HEK293 (cell line): ENCODE measurements around the gene NFE2L1.

Source experiments
- IKZF3 ChIP-seq: fragments of 450-650 bp; IDR thresholded peaks from 2 replicates; pipeline ENCODE4 v1.5.0; 2018; ENCODE audit warnings: missing biosample characterization, mild to moderate bottlenecking, missing genetic modification characterization, moderate library complexity
- ZBTB7A ChIP-seq: fragments of 450-650 bp; formaldehyde crosslinking; IDR thresholded peaks from 2 replicates; pipeline ENCODE4 v1.5.1; 2016; ENCODE audit warnings: low read depth, missing biosample characterization, missing genetic modification characterization
- ZNF133 ChIP-seq: fragments of 450-650 bp; formaldehyde crosslinking; IDR thresholded peaks from 2 replicates; pipeline ENCODE4 v1.5.1; 2016; ENCODE audit warnings: missing biosample characterization, missing genetic modification characterization
- ZNF138 ChIP-seq: fragments of 450-650 bp; formaldehyde crosslinking; IDR thresholded peaks from 2 replicates; pipeline ENCODE4 v1.5.1; 2016; ENCODE audit warnings: missing biosample characterization, missing genetic modification characterization, borderline replicate concordance
- ZNF169 ChIP-seq: fragments of 450-650 bp; formaldehyde crosslinking; IDR thresholded peaks from 2 replicates; pipeline ENCODE4 v1.5.1; 2016; ENCODE audit warnings: missing biosample characterization, missing genetic modification characterization
- ZNF184 ChIP-seq: fragments of 450-650 bp; IDR thresholded peaks from 2 replicates; pipeline ENCODE4 v1.5.1; 2018; ENCODE audit warnings: missing biosample characterization, mild to moderate bottlenecking, missing genetic modification characterization
- ZNF223 ChIP-seq: fragments of 450-650 bp; formaldehyde crosslinking; IDR thresholded peaks from 2 replicates; pipeline ENCODE4 v1.5.1; 2016; ENCODE audit warnings: missing biosample characterization, missing genetic modification characterization
- ZNF24 ChIP-seq: fragments of 450-650 bp; formaldehyde crosslinking; IDR thresholded peaks from 2 replicates; pipeline ENCODE4 v1.5.1; 2016; ENCODE audit warnings: missing biosample characterization, missing genetic modification characterization
- ZNF302 ChIP-seq: fragments of 450-650 bp; formaldehyde crosslinking; IDR thresholded peaks from 2 replicates; pipeline ENCODE4 v1.5.1; 2016; ENCODE audit warnings: missing biosample characterization, missing genetic modification characterization, low read depth
- ZNF341 ChIP-seq: fragments of 450-650 bp; formaldehyde crosslinking; IDR thresholded peaks from 2 replicates; pipeline ENCODE4; 2016; ENCODE audit warnings: low read depth, missing biosample characterization, missing genetic modification characterization
- ZNF501 ChIP-seq: fragments of 450-650 bp; formaldehyde crosslinking; IDR thresholded peaks from 2 replicates; pipeline ENCODE4 v1.5.1; 2016; ENCODE audit warnings: missing biosample characterization, missing genetic modification characterization
- ZNF560 ChIP-seq: fragments of 450-650 bp; formaldehyde crosslinking; IDR thresholded peaks from 2 replicates; pipeline ENCODE4 v1.5.1; 2017; ENCODE audit warnings: missing biosample characterization, missing genetic modification characterization, borderline replicate concordance
- ZNF654 ChIP-seq: fragments of 450-650 bp; formaldehyde crosslinking; IDR thresholded peaks from 2 replicates; pipeline ENCODE4 v1.5.1; 2016; ENCODE audit warnings: low read depth, missing biosample characterization, missing genetic modification characterization
- ZNF776 ChIP-seq: fragments of 450-650 bp; formaldehyde crosslinking; IDR thresholded peaks from 2 replicates; pipeline ENCODE4 v1.5.0; 2017; ENCODE audit warnings: missing biosample characterization, missing genetic modification characterization, borderline replicate concordance
- ZNF777 ChIP-seq: fragments of 450-650 bp; formaldehyde crosslinking; IDR thresholded peaks from 2 replicates; pipeline ENCODE4 v1.5.1; 2017; ENCODE audit warnings: missing biosample characterization, missing genetic modification characterization, borderline replicate concordance
- ZNF785 ChIP-seq: fragments of 450-650 bp; formaldehyde crosslinking; IDR thresholded peaks from 2 replicates; pipeline ENCODE4 v1.5.1; 2016; ENCODE audit warnings: missing biosample characterization, missing genetic modification characterization
- ZSCAN16 ChIP-seq: fragments of 450-650 bp; formaldehyde crosslinking; IDR thresholded peaks from 2 replicates; pipeline ENCODE4 v1.5.1; 2016; ENCODE audit warnings: missing biosample characterization, missing genetic modification characterization
- ZSCAN23 ChIP-seq: fragments of 450-650 bp; formaldehyde crosslinking; IDR thresholded peaks from 2 replicates; pipeline ENCODE4 v1.5.1; 2016; ENCODE audit warnings: missing biosample characterization, missing genetic modification characterization
- ZSCAN30 ChIP-seq: fragments of 450-650 bp; IDR thresholded peaks from 2 replicates; pipeline ENCODE4 v1.5.1; 2018; ENCODE audit warnings: missing biosample characterization, mild to moderate bottlenecking, missing genetic modification characterization, moderate library complexity
- TF ChIP-seq, protein P1 (sequence below): fragments of 450-650 bp; formaldehyde crosslinking; IDR thresholded peaks from 2 replicates; pipeline ENCODE4 v1.5.1; 2016; ENCODE audit warnings: missing biosample characterization, missing genetic modification characterization
- TF ChIP-seq, protein P2 (sequence below): fragments of 450-650 bp; formaldehyde crosslinking; IDR thresholded peaks from 2 replicates; pipeline ENCODE4 v1.5.1; 2017; ENCODE audit warnings: missing biosample characterization, mild to moderate bottlenecking, missing genetic modification characterization, moderate library complexity
- TF ChIP-seq, protein P3 (sequence below): fragments of 450-650 bp; IDR thresholded peaks from 2 replicates; pipeline ENCODE4 v1.5.1; 2018; ENCODE audit warnings: missing biosample characterization, mild to moderate bottlenecking, missing genetic modification characterization
- TF ChIP-seq, protein P4 (sequence below): IDR thresholded peaks from 2 replicates; pipeline ENCODE4 v1.6.1; 2011; ENCODE audit warnings: mild to moderate bottlenecking, low read depth, low read length, borderline replicate concordance
- TF ChIP-seq, protein P5 (sequence below): fragments of 450-650 bp; formaldehyde crosslinking; IDR thresholded peaks from 2 replicates; pipeline ENCODE4 v1.5.1; 2016; ENCODE audit warnings: missing biosample characterization, missing genetic modification characterization
- TF ChIP-seq, protein P6 (sequence below): fragments of 450-650 bp; formaldehyde crosslinking; IDR thresholded peaks from 2 replicates; pipeline ENCODE4; 2016; ENCODE audit warnings: missing biosample characterization, missing genetic modification characterization
- TF ChIP-seq, protein P7 (sequence below): fragments of 450-650 bp; formaldehyde crosslinking; IDR thresholded peaks from 2 replicates; pipeline ENCODE4 v1.5.1; 2016; ENCODE audit warnings: missing biosample characterization, missing genetic modification characterization

Gene NFE2L1

DNA sequence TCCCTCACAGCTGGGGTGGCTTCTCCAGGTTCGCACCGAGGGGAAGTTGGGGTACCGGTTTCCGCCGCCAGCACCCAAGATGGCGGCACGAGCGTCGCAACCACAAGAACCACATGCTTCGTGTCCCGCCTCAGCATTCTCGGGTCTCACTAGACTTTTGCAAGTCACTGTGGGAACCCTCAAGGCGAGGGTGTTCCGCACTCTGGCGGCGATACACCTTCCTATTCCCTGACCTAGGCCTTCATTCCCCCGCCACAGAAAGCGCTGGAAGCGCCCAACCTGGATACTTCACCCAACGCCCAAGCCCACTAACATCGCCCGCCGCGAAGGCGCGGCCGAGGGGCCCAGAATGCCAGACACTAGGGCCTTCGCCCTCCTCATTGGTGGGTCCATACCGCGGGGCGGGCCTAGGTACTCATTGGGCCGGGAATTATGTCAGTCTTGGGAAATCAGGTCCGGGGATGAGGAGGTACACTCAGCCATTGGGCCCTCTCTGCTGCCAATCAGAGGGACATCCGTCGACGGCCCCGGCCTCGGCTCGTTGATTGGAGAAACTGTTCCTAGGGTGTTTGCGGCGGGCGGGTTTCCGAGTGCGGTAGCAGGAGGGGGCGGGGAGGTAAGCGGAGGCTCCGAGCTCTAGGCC, at the start of gene NFE2L1 (continued):
- TF ChIP-seq, protein P1, sequence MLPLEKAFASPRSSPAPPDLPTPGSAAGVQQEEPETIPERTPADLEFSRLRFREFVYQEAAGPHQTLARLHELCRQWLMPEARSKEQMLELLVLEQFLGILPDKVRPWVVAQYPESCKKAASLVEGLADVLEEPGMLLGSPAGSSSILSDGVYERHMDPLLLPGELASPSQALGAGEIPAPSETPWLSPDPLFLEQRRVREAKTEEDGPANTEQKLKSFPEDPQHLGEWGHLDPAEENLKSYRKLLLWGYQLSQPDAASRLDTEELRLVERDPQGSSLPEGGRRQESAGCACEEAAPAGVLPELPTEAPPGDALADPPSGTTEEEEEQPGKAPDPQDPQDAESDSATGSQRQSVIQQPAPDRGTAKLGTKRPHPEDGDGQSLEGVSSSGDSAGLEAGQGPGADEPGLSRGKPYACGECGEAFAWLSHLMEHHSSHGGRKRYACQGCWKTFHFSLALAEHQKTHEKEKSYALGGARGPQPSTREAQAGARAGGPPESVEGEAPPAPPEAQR (tag by site-specific recombination) = peak; percentile 72; the same call in 1 of the 2 replicates
- TF ChIP-seq, protein P2, sequence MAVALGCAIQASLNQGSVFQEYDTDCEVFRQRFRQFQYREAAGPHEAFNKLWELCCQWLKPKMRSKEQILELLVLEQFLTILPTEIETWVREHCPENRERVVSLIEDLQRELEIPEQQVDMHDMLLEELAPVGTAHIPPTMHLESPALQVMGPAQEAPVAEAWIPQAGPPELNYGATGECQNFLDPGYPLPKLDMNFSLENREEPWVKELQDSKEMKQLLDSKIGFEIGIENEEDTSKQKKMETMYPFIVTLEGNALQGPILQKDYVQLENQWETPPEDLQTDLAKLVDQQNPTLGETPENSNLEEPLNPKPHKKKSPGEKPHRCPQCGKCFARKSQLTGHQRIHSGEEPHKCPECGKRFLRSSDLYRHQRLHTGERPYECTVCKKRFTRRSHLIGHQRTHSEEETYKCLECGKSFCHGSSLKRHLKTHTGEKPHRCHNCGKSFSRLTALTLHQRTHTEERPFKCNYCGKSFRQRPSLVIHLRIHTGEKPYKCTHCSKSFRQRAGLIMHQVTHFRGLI (tag by site-specific recombination) = peak; percentile 100
- TF ChIP-seq ZNF133 (tag by site-specific recombination) = no peak
- peak; percentile 85 for TF ChIP-seq ZNF24
- TF ChIP-seq ZNF654 = no peak
- TF ChIP-seq, protein P3, sequence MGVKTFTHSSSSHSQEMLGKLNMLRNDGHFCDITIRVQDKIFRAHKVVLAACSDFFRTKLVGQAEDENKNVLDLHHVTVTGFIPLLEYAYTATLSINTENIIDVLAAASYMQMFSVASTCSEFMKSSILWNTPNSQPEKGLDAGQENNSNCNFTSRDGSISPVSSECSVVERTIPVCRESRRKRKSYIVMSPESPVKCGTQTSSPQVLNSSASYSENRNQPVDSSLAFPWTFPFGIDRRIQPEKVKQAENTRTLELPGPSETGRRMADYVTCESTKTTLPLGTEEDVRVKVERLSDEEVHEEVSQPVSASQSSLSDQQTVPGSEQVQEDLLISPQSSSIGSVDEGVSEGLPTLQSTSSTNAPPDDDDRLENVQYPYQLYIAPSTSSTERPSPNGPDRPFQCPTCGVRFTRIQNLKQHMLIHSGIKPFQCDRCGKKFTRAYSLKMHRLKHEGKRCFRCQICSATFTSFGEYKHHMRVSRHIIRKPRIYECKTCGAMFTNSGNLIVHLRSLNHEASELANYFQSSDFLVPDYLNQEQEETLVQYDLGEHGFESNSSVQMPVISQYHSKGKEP (tag by site-specific recombination) = no peak
- TF ChIP-seq ZNF223 = no peak
- TF ChIP-seq ZSCAN23 (tag by site-specific recombination) = no peak
- TF ChIP-seq ZNF560 (tag by site-specific recombination) = no peak
- peak; percentile 95 for TF ChIP-seq ZNF501
- TF ChIP-seq ZNF302 (tag by site-specific recombination) = 0 out of 2 replicates have a peak, but pooled peaks have one; percentile 14
- TF ChIP-seq IKZF3 (tag by site-specific recombination) = 0 out of 2 replicates have a peak, but pooled peaks have one; percentile 12
- no peak for TF ChIP-seq ZSCAN16 (tag by site-specific recombination)
- TF ChIP-seq ZNF777 (tag by site-specific recombination) = peak; percentile 92; the same call in 1 of the 2 replicates
- no peak for TF ChIP-seq ZNF169 (tag by site-specific recombination)
- TF ChIP-seq ZNF776 = no peak
- TF ChIP-seq, protein P4, sequence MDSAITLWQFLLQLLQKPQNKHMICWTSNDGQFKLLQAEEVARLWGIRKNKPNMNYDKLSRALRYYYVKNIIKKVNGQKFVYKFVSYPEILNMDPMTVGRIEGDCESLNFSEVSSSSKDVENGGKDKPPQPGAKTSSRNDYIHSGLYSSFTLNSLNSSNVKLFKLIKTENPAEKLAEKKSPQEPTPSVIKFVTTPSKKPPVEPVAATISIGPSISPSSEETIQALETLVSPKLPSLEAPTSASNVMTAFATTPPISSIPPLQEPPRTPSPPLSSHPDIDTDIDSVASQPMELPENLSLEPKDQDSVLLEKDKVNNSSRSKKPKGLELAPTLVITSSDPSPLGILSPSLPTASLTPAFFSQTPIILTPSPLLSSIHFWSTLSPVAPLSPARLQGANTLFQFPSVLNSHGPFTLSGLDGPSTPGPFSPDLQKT = peak; percentile 74; the same call in 1 of the 2 replicates
- no peak for TF ChIP-seq ZNF785 (tag by site-specific recombination)
- no peak for TF ChIP-seq ZNF138
- TF ChIP-seq, protein P5, sequence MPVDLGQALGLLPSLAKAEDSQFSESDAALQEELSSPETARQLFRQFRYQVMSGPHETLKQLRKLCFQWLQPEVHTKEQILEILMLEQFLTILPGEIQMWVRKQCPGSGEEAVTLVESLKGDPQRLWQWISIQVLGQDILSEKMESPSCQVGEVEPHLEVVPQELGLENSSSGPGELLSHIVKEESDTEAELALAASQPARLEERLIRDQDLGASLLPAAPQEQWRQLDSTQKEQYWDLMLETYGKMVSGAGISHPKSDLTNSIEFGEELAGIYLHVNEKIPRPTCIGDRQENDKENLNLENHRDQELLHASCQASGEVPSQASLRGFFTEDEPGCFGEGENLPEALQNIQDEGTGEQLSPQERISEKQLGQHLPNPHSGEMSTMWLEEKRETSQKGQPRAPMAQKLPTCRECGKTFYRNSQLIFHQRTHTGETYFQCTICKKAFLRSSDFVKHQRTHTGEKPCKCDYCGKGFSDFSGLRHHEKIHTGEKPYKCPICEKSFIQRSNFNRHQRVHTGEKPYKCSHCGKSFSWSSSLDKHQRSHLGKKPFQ (tag by site-specific recombination) = peak; percentile 82
- TF ChIP-seq, protein P6, sequence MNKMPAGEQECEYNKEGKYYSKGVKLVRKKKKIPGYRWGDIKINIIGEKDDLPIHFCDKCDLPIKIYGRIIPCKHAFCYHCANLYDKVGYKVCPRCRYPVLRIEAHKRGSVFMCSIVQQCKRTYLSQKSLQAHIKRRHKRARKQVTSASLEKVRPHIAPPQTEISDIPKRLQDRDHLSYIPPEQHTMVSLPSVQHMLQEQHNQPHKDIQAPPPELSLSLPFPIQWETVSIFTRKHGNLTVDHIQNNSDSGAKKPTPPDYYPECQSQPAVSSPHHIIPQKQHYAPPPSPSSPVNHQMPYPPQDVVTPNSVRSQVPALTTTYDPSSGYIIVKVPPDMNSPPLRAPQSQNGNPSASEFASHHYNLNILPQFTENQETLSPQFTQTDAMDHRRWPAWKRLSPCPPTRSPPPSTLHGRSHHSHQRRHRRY (tag by site-specific recombination) = no peak
- TF ChIP-seq ZNF341 (tag by site-specific recombination) = peak; percentile 72
- peak; percentile 8; the same call in 1 of the 2 replicates for TF ChIP-seq ZSCAN30 (tag by site-specific recombination)
- peak; percentile 90 for TF ChIP-seq ZBTB7A (tag by site-specific recombination)
- TF ChIP-seq ZNF184 (tag by site-specific recombination) = no peak
- TF ChIP-seq, protein P7, sequence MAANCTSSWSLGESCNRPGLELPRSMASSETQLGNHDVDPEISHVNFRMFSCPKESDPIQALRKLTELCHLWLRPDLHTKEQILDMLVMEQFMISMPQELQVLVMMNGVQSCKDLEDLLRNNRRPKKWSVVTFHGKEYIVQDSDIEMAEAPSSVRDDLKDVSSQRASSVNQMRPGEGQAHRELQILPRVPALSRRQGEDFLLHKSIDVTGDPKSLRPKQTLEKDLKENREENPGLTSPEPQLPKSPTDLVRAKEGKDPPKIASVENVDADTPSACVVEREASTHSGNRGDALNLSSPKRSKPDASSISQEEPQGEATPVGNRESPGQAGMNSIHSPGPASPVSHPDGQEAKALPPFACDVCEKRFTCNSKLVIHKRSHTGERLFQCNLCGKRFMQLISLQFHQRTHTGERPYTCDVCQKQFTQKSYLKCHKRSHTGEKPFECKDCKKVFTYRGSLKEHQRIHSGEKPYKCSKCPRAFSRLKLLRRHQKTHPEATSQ (tag by site-specific recombination) = peak; percentile 92; the same call in 1 of the 2 replicates
- TF ChIP-seq, all 188 proteins: peak for 76
